ENCODE data around the gene SAP30. TPM values are rescaled to one million over a fixed set of nuclear protein-coding genes. Genes with fewer than 3 reads are reported as not detected.

The SAP30 gene
- 23.7 TPM in 2 replicates for total RNA-seq
- long read RNA-seq, partial matches to known transcripts, result 0 of 3 reads
- long read RNA-seq, other reads (novel, unspliced or antisense), result 3 of 3 reads

GRCh38 chr4:173370477-173371291, at the start of gene SAP30:
TSS of gene SAP30 (plus strand) at chr4:173370954. CDS start at chr4:173371183, 229 bp downstream.
- no peaks in the 10 kb centered on the region for H3K36me3 Mint-ChIP-seq (ENCODE audit: insufficient read depth)

GRCh38 chr4:173325007-173325736, 45.6 kb upstream of the SAP30 start:
- Mint-ChIP-seq H3K36me3 (ENCODE audit: insufficient read depth) (peaks cover 5% of the 10 kb centered on the region), H3K4me1 (ENCODE audit: low read depth) (no peaks in the 10 kb centered on the region), H3K27me3 (no peaks in the 10 kb centered on the region), H3K9me3 (ENCODE audit: low read depth) (no peaks in the 10 kb centered on the region), H3K4me3 (ENCODE audit: low read depth) (no peak overlapping the region), H3K27ac (no peak overlapping the region)
- no peak for DNase-seq (ENCODE audit: low spot score, unreplicated experiment)
- TF ChIP-seq CTCF (IDR thresholded peaks at IDR 0.05; ENCODE audit: unreplicated experiment), result no peak

More at GRCh38 chr4:173370477-173371291, at the start of gene SAP30:
- H3K27me3 Mint-ChIP-seq, result no peaks in the 10 kb centered on the region
- peak within 1 kb of the TSS; percentile 99 for H3K4me3 Mint-ChIP-seq (ENCODE audit: low read depth)
- H3K4me1 Mint-ChIP-seq (ENCODE audit: low read depth), result peaks cover 9% of the 10 kb centered on the region
- peak within 1 kb of the TSS; percentile 99 for H3K27ac Mint-ChIP-seq
- H3K9me3 Mint-ChIP-seq (ENCODE audit: low read depth), result no peaks in the 10 kb centered on the region
- DNase-seq (ENCODE audit: low spot score, unreplicated experiment), result peak; percentile 92
- TF ChIP-seq CTCF (IDR thresholded peaks at IDR 0.05; ENCODE audit: unreplicated experiment), result no peak

- H3K36me3 Mint-ChIP-seq (ENCODE audit: insufficient read depth), result peaks cover 9% of the 10 kb centered on the region
- no peak overlapping the region for H3K4me3 Mint-ChIP-seq (ENCODE audit: low read depth)
- DNase-seq (ENCODE audit: low spot score, unreplicated experiment), result no peak
- peaks cover 15% of the 10 kb centered on the region for H3K4me1 Mint-ChIP-seq (ENCODE audit: low read depth)
- no peaks in the 10 kb centered on the region for H3K27me3 Mint-ChIP-seq
- TF ChIP-seq CTCF (IDR thresholded peaks at IDR 0.05; ENCODE audit: unreplicated experiment), result no peak
- no peak overlapping the region for H3K27ac Mint-ChIP-seq
- H3K9me3 Mint-ChIP-seq (ENCODE audit: low read depth), result no peaks in the 10 kb centered on the region
These were observed 42.4 kb upstream of the SAP30 start for GRCh38 chr4:173328236-173328901.

GRCh38 chr4:173330590-173330989, 40.2 kb upstream of the SAP30 start:
- no peak for DNase-seq (ENCODE audit: low spot score, unreplicated experiment)
- H3K9me3 Mint-ChIP-seq (ENCODE audit: low read depth), result no peaks in the 10 kb centered on the region
- TF ChIP-seq CTCF (IDR thresholded peaks at IDR 0.05; ENCODE audit: unreplicated experiment), result no peak
- peaks cover 12% of the 10 kb centered on the region for H3K36me3 Mint-ChIP-seq (ENCODE audit: insufficient read depth)
- no peak overlapping the region for H3K4me3 Mint-ChIP-seq (ENCODE audit: low read depth)
- peaks cover 20% of the 10 kb centered on the region for H3K4me1 Mint-ChIP-seq (ENCODE audit: low read depth)
- H3K27ac Mint-ChIP-seq, result no peak overlapping the region
- no peaks in the 10 kb centered on the region for H3K27me3 Mint-ChIP-seq

GRCh38 chr4:173332021-173332487, 38.7 kb upstream of the SAP30 start:
- TF ChIP-seq CTCF (IDR thresholded peaks at IDR 0.05; ENCODE audit: unreplicated experiment), result no peak
- H3K36me3 Mint-ChIP-seq (ENCODE audit: insufficient read depth), result peaks cover 11% of the 10 kb centered on the region
- H3K27me3 Mint-ChIP-seq, result no peaks in the 10 kb centered on the region
- H3K4me3 Mint-ChIP-seq (ENCODE audit: low read depth), result peak overlapping the region; percentile 95
- H3K9me3 Mint-ChIP-seq (ENCODE audit: low read depth), result no peaks in the 10 kb centered on the region
- H3K27ac Mint-ChIP-seq, result no peak overlapping the region
- H3K4me1 Mint-ChIP-seq (ENCODE audit: low read depth), result peaks cover 26% of the 10 kb centered on the region
- DNase-seq (ENCODE audit: low spot score, unreplicated experiment), result no peak

Data from progenitor cell of endocrine pancreas (in vitro differentiated cells).